GM18909 (cell line): ENCODE data around the gene HEYL.

ENCODE experiments used
- ATAC-seq: cut with Tn5 transposase; IDR thresholded peaks from one replicate; pipeline ENCODE4 v1.9.1; 2021; ENCODE audit warnings: mild to moderate bottlenecking; ENCODE audit not compliant: unreplicated experiment, poor library complexity

The HEYL gene

GRCh38 chr1:39639305-39640130 is at the start of gene HEYL:
Gene HEYL, minus strand, starts transcription at chr1:39639643. Its CDS starts 18 bp downstream, at chr1:39639625.
- ATAC-seq = no peak

DNA sequence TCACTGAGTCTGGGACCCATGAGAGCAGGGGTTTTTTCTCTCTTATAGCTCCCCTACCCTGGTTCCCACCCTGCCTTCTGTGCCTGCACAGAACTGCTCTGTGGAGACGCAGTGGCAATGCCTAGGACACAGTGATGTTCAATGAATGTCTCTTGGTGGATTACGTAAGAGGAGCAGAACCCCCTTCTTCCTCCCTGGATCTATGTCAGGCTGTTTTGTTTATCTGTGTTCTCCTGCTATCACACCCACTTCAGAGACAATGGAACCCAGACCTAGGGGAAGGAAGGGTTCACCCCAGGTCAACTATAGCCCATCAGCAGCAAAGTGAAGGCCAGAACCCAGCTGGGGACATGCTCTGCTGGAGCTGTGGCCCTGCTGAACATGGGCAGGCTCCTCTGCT is 49.8 kb upstream of the HEYL start:
- ATAC-seq = no peak

DNA sequence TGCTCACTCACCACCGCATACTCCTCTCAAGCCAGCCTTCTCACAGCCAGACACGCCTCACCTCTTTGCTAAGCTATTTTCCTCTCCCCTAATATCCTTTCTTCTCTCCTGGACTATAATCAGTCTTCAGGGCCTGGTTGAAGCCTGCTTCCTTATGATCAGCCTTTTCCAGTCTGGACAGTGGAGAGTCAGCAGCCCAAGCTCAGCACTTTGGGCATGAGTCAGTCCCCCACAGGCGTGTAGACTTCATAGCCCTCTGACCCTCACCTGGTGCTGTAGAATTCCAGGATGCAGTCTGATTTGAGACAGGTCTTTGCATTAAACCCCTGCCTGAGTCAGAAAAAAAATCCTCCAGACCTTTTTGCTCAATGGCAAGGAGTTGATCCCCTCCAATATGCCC is 49.3 kb upstream of the HEYL start:
- ATAC-seq = no peak

DNA sequence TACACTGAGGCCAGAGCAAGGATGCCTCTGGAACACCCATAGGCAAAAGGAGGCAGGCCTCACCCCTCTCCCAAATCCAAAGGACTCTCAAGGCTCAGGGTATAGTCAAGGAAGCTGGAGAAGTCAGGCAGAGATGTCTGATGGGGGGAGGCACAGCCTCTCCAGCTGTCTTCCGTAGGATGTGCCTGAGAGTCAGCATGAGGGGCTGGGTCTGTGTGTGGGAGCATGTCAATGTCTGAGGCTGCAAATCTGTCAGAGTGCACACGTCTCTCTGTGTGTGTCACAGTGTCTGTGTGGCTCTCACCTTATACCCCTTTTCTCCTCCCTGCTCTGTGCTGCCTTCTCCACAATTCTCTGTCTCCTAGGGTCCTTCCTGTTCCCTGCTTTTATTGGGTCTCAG is 47.8 kb upstream of the HEYL start:
- ATAC-seq = no peak

DNA sequence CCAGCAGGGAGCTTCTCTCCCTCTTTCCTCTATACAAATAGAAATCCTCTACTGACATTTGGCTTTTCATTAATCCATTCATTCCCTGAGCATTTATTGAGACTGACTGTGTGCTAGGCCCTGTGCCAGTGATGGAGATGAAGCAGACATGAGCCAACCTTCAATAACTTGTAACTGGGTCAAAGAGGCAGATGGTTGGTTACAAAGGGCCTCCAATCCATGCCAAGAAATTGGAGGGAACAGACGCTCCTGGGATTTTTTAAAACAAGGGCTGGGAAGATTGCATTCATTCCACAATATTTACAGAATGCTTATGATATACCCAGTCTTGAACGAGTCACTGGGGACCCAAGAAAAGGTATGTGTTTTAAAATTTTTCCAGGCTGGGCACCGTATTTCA is 45.6 kb upstream of the HEYL start:
- ATAC-seq = no peak

DNA sequence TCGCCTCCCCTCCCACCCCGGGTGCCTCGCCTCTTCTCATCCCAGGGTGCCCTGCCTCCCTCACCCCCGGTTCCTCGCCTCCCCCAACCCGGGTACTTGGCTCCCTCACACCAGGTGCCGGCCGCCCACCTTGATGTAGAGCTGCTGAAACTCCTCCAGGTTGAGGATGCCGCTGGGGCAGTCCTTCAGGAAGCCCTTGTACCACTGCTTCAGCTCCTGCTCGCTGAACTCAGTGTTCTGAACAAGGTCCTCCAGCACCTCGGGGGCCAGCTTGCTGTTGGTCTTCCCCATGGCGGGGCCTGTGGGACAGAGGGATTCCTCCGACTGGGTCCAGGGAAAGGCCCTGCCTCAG is 44.8 kb upstream of the HEYL start:
- ATAC-seq = no peak

DNA sequence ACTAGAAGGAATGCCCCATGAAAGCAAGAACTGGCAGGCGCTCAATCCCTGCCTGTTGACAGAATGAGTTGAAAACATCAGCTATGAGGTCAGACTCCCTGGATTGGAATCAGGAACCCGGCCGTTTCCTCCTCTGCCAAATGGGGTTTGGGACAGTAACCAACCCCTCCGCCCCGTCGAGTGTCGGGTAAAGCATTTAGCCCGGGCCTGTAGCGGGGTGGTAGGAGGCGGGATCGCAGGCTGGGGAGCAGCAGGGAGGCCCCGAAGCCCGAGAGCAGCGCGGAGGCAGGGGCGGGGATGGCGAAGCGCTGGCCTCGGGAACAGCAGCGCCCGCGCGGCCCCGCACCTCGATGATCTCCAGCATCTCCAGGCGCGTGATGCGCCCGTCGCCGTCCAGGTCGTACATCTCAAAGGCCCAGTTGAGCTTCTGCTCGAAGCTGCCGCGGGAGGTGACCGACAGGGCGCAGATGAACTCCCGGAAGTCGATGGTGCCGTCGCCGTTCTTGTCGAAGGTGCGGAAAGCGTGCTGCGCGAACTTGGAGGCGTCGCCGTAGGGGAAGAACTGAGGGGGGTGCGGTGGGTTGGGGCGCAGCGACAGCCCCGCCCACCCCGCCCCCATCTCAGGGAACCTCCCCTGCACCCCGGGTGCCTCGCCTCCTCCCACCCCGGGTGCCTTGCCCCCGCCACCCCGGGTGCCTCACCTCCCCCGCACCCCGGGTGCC is 44.3 kb upstream of the HEYL start:
- ATAC-seq = no peak

GRCh38 chr1:39681999-39682398 is 42.6 kb upstream of the HEYL start:
- no peak for ATAC-seq

GRCh38 chr1:39681294-39681693 is 41.9 kb upstream of the HEYL start:
- no peak for ATAC-seq

DNA sequence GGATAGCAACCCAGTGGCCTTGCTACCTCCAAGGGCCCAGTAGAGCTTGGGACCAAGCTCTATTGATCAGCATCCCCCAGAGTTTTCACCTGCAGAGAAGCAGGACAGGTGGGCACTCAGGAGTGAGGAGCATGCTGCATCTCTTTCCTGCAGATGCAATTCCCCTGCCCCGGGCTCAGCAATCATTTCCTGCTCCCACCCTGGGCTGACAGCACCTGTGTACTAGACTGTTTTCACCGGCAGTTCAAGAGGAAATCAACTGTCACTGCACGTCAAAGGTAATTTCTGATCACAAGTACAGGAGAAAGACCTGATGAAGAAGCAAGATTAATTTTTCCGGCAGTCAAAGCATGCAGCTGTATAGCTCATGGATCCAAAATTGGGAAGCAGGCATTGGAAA is 41.3 kb upstream of the HEYL start:
- no peak for ATAC-seq

- ATAC-seq = no peak
These were observed 40.4 kb upstream of the HEYL start for GRCh38 chr1:39679821-39680220.

DNA sequence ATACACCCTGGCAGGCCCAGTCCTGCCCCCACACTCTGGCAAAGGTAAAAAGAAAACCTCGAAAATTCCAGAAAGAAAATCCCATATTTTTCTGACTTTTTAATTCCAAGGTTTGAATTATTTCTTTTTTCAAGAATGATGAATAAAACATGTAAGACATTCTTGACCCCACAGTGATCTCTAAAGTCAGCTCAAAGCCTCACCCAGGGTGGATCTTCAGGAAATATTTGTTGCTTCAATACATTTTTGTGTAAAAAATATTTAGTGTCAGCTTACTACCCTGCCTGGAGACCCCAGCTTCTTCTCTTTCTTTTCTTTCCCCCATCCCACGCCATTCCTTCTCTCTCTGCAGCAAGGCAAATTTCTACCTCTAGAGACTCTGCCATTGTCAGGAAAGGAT is 39.4 kb upstream of the HEYL start:
- ATAC-seq = no peak

- no peak for ATAC-seq
These were observed 38.2 kb upstream of the HEYL start for GRCh38 chr1:39677645-39678044.

- ATAC-seq = no peak
These were observed 37.6 kb upstream of the HEYL start for GRCh38 chr1:39676948-39677548.

GRCh38 chr1:39675220-39675619 is 35.8 kb upstream of the HEYL start:
- ATAC-seq = no peak

- no peak for ATAC-seq
These were observed 33.8 kb upstream of the HEYL start for GRCh38 chr1:39673215-39673614.

GRCh38 chr1:39672551-39672947 is 33.1 kb upstream of the HEYL start:
- no peak for ATAC-seq

- no peak for ATAC-seq
These were observed 32.5 kb upstream of the HEYL start, which contains the start of gene NT5C1A for GRCh38 chr1:39671793-39672550. Gene NT5C1A, minus strand, starts transcription at chr1:39672107. Its CDS starts 69 bp downstream, at chr1:39672038.

GRCh38 chr1:39671433-39671792 is 32.0 kb upstream of the HEYL start:
- ATAC-seq = no peak

DNA sequence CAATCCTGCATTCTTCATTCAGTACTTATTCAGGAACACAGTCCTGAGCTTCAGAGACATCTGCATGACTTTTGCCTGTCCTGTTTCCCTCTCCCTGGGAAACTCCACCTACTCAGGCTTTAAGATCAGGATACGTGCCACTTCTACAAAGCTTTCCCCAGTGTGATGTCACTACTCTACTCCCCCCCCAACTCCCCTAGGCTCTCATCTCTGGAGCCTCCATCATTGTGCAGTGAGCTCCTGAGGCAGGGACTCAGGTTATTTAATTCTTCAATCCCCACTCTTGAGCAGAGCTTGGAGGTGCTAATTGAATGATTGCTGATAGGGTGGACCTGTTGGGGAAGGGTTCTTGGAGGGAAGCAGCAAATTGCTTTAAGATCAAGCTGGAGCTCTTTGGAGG is 31.2 kb upstream of the HEYL start:
- ATAC-seq = no peak

DNA sequence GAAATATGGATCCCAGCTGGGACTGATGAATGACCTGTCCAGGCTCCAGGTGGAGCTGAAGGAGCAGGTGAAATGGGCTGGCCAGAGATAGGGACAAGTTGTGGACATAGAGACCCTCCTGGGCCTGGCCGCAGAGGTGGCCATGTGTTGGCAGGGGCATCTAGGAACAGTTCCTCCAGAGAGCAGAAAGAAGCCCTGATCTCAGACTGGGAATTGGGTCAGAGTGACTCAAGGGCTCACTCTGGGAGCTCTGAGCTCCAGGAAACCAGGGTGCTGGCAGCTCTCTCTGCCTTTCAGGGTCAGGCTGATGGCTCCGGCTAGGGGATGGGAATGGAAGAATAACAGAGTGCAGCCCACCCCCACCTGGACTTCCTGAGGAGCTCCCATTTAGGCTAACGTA is 29.5 kb upstream of the HEYL start:
- ATAC-seq = no peak
